ENCODE data around the gene HIP1. TPM values are rescaled to one million over a fixed set of nuclear protein-coding genes. Genes with fewer than 3 reads are reported as not detected.
"Not testable (repeated sequence)": the region's sequence is repeated elsewhere in the genome, so short reads cannot be mapped to it uniquely, and the experiment has no call there.

Gene HIP1
- total RNA-seq, 1 donor from 2014 or later = 51.5 TPM

- no peaks in the 10 kb centered on the region for H3K27me3 ChIP-seq (ENCODE audit: low read depth)
- peaks cover 65% of the 10 kb centered on the region for H3K36me3 ChIP-seq
- intact Hi-C loops (cut with DNase I) = no loop called here
- ATAC-seq (no peak), DNase-seq (no peak)
- H3K27ac ChIP-seq = no peak overlapping the region
- H3K4me1 ChIP-seq = peaks cover 7% of the 10 kb centered on the region
- no peak for TF ChIP-seq CTCF (IDR thresholded peaks at IDR 0.05)
- no peaks in the 10 kb centered on the region for H3K9me3 ChIP-seq
- H3K4me3 ChIP-seq = no peak overlapping the region
Observed at GRCh38 chr7:75536491-75536890, 202.2 kb downstream of the HIP1 start.

GRCh38 chr7:75534727-75535307 is 203.9 kb downstream of the HIP1 start:
- ATAC-seq (peak; percentile 51 to 65), DNase-seq (no peak)
- Histone ChIP-seq H3K27me3 (ENCODE audit: low read depth) (no peaks in the 10 kb centered on the region), H3K4me1 (peaks cover 7% of the 10 kb centered on the region), H3K27ac (peak overlapping the region; percentile 67), H3K36me3 (peaks cover 48% of the 10 kb centered on the region), H3K4me3 (no peak overlapping the region), H3K9me3 (no peaks in the 10 kb centered on the region)
- intact Hi-C loops (cut with DNase I) = no loop called here
- TF ChIP-seq CTCF (IDR thresholded peaks at IDR 0.05) = no peak

- intact Hi-C loops (cut with DNase I) = no loop called here
- DNase-seq (no peak), ATAC-seq (no peak)
- Histone ChIP-seq H3K4me3 (no peak overlapping the region), H3K36me3 (peaks cover 39% of the 10 kb centered on the region), H3K9me3 (no peaks in the 10 kb centered on the region), H3K4me1 (peaks cover 7% of the 10 kb centered on the region), H3K27ac (no peak overlapping the region), H3K27me3 (ENCODE audit: low read depth) (no peaks in the 10 kb centered on the region)
- no peak for TF ChIP-seq CTCF (IDR thresholded peaks at IDR 0.05)
Observed at GRCh38 chr7:75533926-75534325, 204.8 kb downstream of the HIP1 start.

GRCh38 chr7:75532639-75533038 is 206.1 kb downstream of the HIP1 start:
- Histone ChIP-seq H3K27me3 (ENCODE audit: low read depth) (no peaks in the 10 kb centered on the region), H3K4me3 (no peak overlapping the region), H3K9me3 (no peaks in the 10 kb centered on the region), H3K36me3 (peaks cover 28% of the 10 kb centered on the region), H3K4me1 (peaks cover 14% of the 10 kb centered on the region), H3K27ac (no peak overlapping the region)
- DNase-seq (no peak), ATAC-seq (no peak)
- intact Hi-C loops (cut with DNase I) = no loop called here
- no peak for TF ChIP-seq CTCF (IDR thresholded peaks at IDR 0.05)

GRCh38 chr7:75531359-75531821 is 207.4 kb downstream of the HIP1 start:
- Histone ChIP-seq H3K27ac (no peak overlapping the region), H3K36me3 (peaks cover 16% of the 10 kb centered on the region), H3K4me1 (peaks cover 23% of the 10 kb centered on the region), H3K4me3 (no peak overlapping the region), H3K27me3 (ENCODE audit: low read depth) (no peaks in the 10 kb centered on the region), H3K9me3 (no peaks in the 10 kb centered on the region)
- TF ChIP-seq CTCF (IDR thresholded peaks at IDR 0.05) = no peak
- intact Hi-C loops (cut with DNase I) = no loop called here
- DNase-seq = no peak
- ATAC-seq = no peak

- H3K27me3 ChIP-seq (ENCODE audit: low read depth); H3K9me3 ChIP-seq; intact Hi-C loops (cut with DNase I): not testable (repeated sequence)
- Histone ChIP-seq H3K36me3 (peaks cover 30% of the 10 kb centered on the region), H3K27ac (peak overlapping the region; percentile 88), H3K4me1 (peaks cover 24% of the 10 kb centered on the region), H3K4me3 (peak overlapping the region; percentile 92)
- ATAC-seq (peak in 1 of 2 donors; percentile 38), DNase-seq (peak; percentile 46)
Observed at GRCh38 chr7:75527224-75527722, 211.5 kb downstream of the HIP1 start.

- ATAC-seq; H3K27me3 ChIP-seq (ENCODE audit: low read depth); DNase-seq; intact Hi-C loops (cut with DNase I); H3K27ac ChIP-seq; H3K9me3 ChIP-seq; H3K4me3 ChIP-seq: not testable (repeated sequence)
- H3K36me3 ChIP-seq = peaks cover 64% of the 10 kb centered on the region
- H3K4me1 ChIP-seq = peaks cover 11% of the 10 kb centered on the region
Observed at GRCh38 chr7:75521727-75522126, 217.0 kb downstream of the HIP1 start.

GRCh38 chr7:75518842-75519241 is 219.9 kb downstream of the HIP1 start:
- H3K4me1 ChIP-seq; H3K9me3 ChIP-seq; DNase-seq; H3K27ac ChIP-seq; ATAC-seq; H3K4me3 ChIP-seq; H3K27me3 ChIP-seq (ENCODE audit: low read depth); intact Hi-C loops (cut with DNase I): not testable (repeated sequence)
- peaks cover 59% of the 10 kb centered on the region for H3K36me3 ChIP-seq

- intact Hi-C loops (cut with DNase I); H3K27ac ChIP-seq; H3K4me3 ChIP-seq; H3K9me3 ChIP-seq; DNase-seq; ATAC-seq; H3K27me3 ChIP-seq (ENCODE audit: low read depth); H3K4me1 ChIP-seq: not testable (repeated sequence)
- peaks cover 26% of the 10 kb centered on the region for H3K36me3 ChIP-seq
Observed at GRCh38 chr7:75509033-75509432, 229.7 kb downstream of the HIP1 start.

Measured in lower lobe of right lung (tissue), 2 donors.